Measurements from ENCODE around the gene CSMD2.
"Not testable (repeated sequence)": the region's sequence is repeated elsewhere in the genome, so short reads cannot be mapped to it uniquely, and the experiment has no call there.

Gene CSMD2

DNA sequence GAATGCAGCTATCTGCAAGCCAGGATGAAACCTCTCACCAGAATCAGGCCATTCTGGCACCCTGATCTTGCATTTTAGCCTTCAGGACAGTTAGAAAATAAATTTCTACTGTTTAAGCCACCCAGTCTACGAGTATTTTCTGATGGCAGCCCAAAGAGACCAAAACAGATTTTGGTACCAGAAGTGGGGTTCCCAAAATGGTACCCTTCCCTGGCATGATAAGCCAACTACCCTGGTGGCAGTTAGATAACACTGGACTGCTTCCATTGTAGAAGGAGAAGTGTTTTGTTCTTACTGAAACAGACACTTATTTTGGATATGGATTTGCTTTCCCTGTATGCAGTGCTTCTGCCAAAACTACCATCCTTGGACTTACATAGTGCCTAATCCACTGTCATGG, 115.0 kb downstream of the CSMD2 start:
- DNase-seq = no peak

DNA sequence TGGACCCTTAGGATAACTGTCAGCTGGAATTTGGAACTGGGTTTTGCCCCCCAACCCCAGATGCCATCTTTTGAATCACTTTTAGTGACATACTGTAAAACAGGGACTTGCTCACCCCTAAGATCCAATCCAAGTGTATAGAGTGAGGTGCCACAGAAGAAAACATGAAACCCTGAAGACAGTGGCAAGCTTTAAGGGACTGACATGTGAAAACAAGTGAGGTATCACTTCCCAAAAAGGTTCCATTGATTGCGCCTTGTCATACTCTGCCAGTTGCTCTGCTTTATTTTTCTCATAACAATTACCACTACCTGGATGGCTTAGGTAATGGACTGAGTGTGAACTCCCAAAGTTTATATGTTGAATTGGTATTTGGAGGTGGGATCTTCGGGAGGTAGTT, 115.6 kb downstream of the CSMD2 start:
- no peak for DNase-seq

- DNase-seq = no peak
These were observed 127.2 kb downstream of the CSMD2 start for GRCh38 chr1:34037856-34038255.

GRCh38 chr1:34037109-34037508, 127.9 kb downstream of the CSMD2 start:
- no peak for DNase-seq

DNA sequence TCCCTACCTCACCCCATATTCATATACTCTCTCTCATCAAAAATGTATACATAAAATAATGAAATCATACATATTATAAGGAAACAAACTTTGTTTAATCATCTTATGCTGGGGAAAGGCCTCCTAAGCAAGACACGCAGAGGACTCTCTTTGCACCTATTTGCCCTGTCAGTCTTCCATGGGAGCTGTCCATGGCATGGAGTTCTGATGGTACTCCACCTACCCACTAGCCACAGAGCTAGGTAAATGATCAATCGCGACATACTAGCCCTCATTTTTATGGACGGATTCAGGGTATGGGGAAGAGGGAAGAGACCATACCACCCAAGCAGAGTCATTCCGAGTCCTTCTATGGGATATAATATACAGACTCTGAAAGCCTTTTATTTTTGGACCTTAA, 131.0 kb downstream of the CSMD2 start:
- DNase-seq = no peak

GRCh38 chr1:34029954-34030353, 135.1 kb downstream of the CSMD2 start:
- DNase-seq = no peak

- no peak for DNase-seq
These were observed 135.5 kb downstream of the CSMD2 start for GRCh38 chr1:34029515-34029914.

GRCh38 chr1:34028381-34029055, 136.5 kb downstream of the CSMD2 start:
- no peak for DNase-seq

GRCh38 chr1:34025675-34026074, 139.4 kb downstream of the CSMD2 start:
- no peak for DNase-seq

DNA sequence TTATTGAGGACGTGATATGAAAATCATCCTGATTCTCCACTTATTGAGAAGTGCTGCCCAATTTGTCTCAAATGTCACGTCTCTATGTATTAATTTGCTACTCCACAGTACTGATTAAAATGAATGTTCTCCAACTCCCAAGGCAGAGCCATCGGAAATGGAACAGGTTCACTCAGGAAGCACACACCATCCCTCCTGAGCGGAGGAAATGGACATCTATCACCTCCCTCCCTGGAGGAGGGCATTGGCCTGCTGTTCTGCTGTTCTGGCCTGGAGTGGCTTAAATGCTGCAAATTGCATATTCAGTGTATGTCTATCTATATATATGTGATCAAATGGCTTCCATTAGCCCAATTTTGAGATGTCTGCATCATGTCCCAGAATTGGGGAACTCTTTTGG, 140.5 kb downstream of the CSMD2 start:
- no peak for DNase-seq

- DNase-seq = no peak
These were observed 145.1 kb downstream of the CSMD2 start for GRCh38 chr1:34019741-34020552.

DNA sequence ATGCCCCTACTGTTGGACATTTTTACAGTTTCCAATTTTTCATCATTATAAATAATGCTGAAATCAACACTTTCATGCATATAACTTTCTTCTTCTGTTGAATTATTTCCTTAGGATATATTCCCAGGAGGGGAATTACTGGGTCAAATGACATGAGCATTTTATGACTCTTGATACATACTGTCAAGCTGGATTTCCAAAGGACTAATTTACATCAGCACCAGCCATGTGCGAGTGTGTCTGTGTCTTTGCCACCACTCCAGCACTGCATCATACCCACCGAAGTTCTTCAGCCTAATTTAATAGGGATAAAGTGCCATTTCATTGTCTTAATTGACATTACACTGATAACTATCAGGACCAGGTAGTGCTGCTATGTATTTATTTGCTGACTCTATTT, 146.7 kb downstream of the CSMD2 start:
- no peak for DNase-seq

DNA sequence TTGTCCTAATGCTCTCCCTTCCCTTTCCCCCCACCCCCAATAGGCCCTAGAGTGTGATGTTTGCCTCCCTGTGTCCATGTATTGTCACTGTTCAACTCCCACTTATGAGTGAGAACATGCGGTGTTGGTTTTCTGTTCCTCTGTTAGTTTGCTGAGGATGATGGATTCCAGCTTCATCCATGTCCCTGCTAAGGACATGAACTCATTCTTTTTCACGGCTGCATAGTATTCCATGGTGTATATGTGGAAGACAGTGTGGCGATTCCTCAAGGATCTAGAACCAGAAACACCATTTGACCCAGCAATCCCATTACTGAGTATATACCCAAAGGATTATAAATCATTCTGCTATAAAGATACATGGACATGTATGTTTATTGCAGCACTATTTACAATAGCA, 148.7 kb downstream of the CSMD2 start:
- DNase-seq = not testable (repeated sequence)

DNA sequence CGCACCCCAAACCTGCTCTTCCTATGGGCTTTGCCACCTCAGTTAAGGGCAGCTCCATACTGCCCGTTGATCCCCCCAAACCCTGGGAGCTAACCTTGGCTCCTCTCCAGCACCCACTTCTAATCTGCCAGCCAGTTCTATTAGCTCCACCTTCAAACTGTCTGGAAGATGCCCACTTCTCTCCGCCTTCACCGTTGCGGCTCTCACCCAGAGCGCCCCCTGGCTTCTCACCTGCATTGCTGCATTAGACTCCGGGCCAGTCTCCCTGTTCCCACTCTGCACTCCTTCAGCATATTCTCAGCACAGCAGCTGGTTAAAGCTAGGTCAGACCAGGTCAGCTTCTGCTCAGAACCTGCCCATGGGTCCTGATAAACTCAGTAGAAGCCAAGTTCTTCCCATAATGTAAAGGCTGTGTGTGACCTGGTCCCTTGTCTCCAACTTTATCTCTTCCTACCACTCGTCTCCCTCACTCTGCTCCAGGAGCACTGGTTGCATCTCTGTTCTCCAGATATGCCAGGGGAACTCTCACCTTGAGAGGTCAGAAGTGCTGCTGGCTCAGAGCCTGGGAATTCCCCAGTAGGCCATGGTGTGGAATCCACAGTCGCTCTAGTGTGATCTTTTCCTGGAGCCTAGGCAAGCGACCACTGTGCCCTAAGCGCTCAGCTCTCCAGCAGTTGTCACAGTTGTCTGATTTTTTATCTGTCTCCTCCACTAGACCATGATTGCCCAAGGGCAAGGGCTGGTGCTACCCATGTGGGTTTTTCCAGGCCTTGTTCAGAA, 150.9 kb downstream of the CSMD2 start:
- DNase-seq = no peak

DNA sequence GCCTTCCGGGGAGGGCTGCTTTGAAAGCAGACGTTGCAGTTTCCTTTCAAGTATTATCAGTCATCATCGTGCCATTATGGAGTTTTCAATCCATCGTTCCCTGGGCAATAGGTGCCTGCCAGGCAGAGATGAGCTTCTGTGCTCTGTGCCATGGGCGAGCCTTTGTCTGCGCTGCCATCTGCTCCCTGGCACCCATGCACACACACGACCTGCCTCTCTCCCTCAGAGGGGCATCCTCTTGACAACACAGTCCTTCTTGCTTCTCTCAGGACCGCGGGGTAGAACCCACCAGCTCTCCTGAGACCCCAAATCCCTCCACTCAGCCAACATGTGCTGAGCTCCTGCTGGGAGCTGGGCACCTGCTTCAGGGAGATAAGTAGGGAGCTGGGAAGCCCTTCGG, 151.9 kb downstream of the CSMD2 start:
- DNase-seq = no peak

- no peak for DNase-seq
These were observed 155.6 kb downstream of the CSMD2 start for GRCh38 chr1:34009340-34009985.

GRCh38 chr1:34007760-34008159, 157.3 kb downstream of the CSMD2 start:
- no peak for DNase-seq

GRCh38 chr1:34005309-34005708, 159.7 kb downstream of the CSMD2 start:
- DNase-seq = no peak

GRCh38 chr1:34002810-34003209, 162.2 kb downstream of the CSMD2 start:
- no peak for DNase-seq

GRCh38 chr1:33997127-33998036, 167.6 kb downstream of the CSMD2 start:
- DNase-seq = no peak

- DNase-seq = no peak
These were observed 168.7 kb downstream of the CSMD2 start for GRCh38 chr1:33996281-33996680.

DNA sequence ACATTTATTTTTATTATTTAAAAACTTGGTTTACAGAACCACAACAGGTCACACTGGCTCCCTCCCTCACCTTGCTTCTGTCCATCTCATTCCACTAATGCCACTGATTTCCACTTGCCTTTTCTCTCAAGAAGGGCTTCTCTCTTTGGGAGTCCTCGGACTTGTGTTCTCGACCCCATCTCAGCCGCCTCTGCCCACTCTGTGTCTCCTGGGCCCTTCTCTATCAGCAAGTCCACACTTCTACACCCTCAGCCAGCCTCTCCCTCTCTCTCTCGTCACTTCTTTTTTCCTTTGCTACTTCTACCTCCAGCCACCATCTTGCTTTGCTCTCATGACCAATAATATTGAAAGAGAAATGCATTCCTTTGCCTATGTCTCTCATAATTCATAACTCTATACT, 171.7 kb downstream of the CSMD2 start:
- DNase-seq = no peak
